Measurements from ENCODE around the gene UBA5.

DNA sequence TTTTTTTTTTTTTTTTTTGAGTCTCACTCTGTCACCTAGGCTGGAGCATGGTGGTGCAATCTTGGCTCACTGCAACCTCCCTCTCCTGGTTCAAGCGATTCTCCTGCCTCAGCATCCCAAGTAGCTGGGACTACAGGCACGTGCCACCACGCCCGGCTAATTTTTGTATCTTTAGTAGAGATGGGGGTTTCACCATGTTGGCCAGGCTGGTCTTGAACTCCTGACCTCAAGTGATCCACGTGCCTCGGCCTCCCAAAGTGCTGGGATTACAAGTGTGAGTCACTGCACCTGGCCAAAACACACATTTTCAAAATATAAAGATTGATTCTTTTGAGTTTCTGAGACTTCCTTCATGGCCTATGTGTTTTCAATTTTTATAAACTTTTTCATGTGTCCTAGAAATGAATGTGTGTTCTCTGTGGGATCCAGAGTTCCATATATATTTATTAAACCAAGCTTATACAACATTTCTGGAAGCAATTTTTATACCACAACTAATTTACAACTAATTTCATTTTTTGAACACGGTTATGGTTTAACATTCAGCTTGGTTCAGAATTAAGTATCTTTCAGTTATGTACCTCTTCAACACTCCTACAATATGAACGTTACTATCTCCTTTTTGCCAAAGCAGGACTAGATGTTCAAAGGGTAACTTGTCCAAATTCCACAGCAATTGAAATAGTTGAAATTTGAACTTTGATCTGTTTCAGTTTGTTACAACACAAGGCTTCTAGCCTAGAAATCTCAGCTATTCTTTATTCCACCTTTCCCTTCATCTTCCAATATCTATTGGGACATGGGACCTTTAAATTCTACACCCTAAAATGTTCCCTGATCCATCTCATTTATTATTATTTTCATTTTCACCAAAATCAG is 2.0 kb upstream of the UBA5 start:
- TF ChIP-seq, protein P1, sequence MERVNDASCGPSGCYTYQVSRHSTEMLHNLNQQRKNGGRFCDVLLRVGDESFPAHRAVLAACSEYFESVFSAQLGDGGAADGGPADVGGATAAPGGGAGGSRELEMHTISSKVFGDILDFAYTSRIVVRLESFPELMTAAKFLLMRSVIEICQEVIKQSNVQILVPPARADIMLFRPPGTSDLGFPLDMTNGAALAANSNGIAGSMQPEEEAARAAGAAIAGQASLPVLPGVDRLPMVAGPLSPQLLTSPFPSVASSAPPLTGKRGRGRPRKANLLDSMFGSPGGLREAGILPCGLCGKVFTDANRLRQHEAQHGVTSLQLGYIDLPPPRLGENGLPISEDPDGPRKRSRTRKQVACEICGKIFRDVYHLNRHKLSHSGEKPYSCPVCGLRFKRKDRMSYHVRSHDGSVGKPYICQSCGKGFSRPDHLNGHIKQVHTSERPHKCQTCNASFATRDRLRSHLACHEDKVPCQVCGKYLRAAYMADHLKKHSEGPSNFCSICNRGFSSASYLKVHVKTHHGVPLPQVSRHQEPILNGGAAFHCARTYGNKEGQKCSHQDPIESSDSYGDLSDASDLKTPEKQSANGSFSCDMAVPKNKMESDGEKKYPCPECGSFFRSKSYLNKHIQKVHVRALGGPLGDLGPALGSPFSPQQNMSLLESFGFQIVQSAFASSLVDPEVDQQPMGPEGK (CRISPR knock-in tag; IDR thresholded peaks at IDR 0.05; ENCODE audit: borderline replicate concordance), result no peak
- no peak for TF ChIP-seq RARB (CRISPR knock-in tag; IDR thresholded peaks at IDR 0.05)
- no peak for TF ChIP-seq ZC3H10 (CRISPR knock-in tag; IDR thresholded peaks at IDR 0.05)
- TF ChIP-seq ZFP30 (CRISPR knock-in tag; IDR thresholded peaks at IDR 0.05), result no peak
- no peak for TF ChIP-seq ZNF565 (CRISPR knock-in tag; conservative IDR thresholded peaks at IDR 0.05; ENCODE audit: low read depth)
- TF ChIP-seq PPARA (CRISPR knock-in tag; IDR thresholded peaks at IDR 0.05; ENCODE audit: borderline replicate concordance), result no peak
- no peak for TF ChIP-seq ESRRG (CRISPR knock-in tag; IDR thresholded peaks at IDR 0.05)
- TF ChIP-seq OSR1 (CRISPR knock-in tag; IDR thresholded peaks at IDR 0.05), result no peak
- no peak for TF ChIP-seq ISL1 (CRISPR knock-in tag; IDR thresholded peaks at IDR 0.05)
- no peak for TF ChIP-seq CSDC2 (CRISPR knock-in tag; IDR thresholded peaks at IDR 0.05)
- TF ChIP-seq GLIS3 (CRISPR knock-in tag; IDR thresholded peaks at IDR 0.05), result no peak

All from SK-N-SH treated with all-trans-retinoic acid at 6 μM for 48 hours (cell line).